ENCODE data around the gene MBOAT7. TPM values are rescaled to one million over a fixed set of nuclear protein-coding genes. Genes with fewer than 3 reads are reported as not detected.
A peak's percentile ranks its signal among the peaks of the same experiment; 100 is the strongest.

The MBOAT7 gene
- total RNA-seq, 1 experiment from 2014 or later, result 109 TPM

DNA sequence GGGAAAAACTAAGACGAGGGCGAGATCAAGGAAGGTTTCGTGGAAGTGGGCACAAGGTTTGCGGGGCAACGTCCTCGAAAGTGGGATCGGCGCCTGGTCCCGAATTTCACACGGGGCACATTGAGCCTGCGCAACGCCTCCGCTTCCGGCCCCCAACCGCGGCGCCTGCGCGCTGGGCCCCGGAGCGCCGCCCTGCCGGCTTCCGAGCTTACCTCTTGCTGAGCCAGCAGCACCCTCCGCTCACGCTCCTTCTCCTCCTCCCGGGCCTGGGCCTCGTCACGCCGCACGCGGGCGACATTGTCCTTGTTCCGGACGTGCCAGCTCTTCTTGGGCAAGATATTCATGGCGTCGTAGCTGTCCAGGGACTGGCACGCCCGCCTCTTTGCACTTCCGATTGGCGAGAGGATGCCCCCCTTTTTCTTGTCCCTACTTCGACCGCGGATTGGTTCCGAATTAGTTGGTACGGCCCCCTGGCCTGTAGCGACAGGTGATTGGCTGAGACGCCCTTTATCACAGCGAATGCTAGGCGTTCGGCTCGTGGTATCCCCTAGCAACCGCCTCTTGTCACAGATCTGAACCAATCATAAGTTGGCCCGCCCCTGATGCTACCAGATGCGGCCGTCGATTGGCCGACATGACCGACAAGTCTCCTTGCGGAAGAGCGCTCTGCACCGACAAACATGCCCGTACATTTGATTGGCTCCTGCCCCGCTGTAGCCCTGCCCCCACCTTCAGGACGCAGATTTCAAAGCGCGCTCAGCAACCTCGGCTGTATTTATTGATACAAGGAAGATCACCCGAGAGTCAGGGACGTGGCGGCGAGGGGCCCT is 29.8 kb downstream of the MBOAT7 start, which contains the start of gene LENG1 (continued):
- TF ChIP-seq, protein P1, sequence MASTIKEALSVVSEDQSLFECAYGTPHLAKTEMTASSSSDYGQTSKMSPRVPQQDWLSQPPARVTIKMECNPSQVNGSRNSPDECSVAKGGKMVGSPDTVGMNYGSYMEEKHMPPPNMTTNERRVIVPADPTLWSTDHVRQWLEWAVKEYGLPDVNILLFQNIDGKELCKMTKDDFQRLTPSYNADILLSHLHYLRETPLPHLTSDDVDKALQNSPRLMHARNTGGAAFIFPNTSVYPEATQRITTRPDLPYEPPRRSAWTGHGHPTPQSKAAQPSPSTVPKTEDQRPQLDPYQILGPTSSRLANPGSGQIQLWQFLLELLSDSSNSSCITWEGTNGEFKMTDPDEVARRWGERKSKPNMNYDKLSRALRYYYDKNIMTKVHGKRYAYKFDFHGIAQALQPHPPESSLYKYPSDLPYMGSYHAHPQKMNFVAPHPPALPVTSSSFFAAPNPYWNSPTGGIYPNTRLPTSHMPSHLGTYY (CRISPR knock-in tag; IDR thresholded peaks at IDR 0.05), result 0 out of 2 replicates have a peak, but pooled peaks have one; percentile 20
- TF ChIP-seq, protein P2, sequence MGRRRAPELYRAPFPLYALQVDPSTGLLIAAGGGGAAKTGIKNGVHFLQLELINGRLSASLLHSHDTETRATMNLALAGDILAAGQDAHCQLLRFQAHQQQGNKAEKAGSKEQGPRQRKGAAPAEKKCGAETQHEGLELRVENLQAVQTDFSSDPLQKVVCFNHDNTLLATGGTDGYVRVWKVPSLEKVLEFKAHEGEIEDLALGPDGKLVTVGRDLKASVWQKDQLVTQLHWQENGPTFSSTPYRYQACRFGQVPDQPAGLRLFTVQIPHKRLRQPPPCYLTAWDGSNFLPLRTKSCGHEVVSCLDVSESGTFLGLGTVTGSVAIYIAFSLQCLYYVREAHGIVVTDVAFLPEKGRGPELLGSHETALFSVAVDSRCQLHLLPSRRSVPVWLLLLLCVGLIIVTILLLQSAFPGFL (CRISPR knock-in tag; IDR thresholded peaks at IDR 0.05; ENCODE audit: borderline replicate concordance), result peak; percentile 31; the same call in 1 of the 2 replicates
- TF ChIP-seq TEAD1 (CRISPR knock-in tag; IDR thresholded peaks at IDR 0.05), result 0 out of 2 replicates have a peak, but pooled peaks have one; percentile 46
- TF ChIP-seq, protein P3, sequence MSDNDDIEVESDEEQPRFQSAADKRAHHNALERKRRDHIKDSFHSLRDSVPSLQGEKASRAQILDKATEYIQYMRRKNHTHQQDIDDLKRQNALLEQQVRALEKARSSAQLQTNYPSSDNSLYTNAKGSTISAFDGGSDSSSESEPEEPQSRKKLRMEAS (CRISPR knock-in tag; IDR thresholded peaks at IDR 0.05), result peak; percentile 84; the same call in 1 of the 2 replicates
- TF ChIP-seq, protein P4, sequence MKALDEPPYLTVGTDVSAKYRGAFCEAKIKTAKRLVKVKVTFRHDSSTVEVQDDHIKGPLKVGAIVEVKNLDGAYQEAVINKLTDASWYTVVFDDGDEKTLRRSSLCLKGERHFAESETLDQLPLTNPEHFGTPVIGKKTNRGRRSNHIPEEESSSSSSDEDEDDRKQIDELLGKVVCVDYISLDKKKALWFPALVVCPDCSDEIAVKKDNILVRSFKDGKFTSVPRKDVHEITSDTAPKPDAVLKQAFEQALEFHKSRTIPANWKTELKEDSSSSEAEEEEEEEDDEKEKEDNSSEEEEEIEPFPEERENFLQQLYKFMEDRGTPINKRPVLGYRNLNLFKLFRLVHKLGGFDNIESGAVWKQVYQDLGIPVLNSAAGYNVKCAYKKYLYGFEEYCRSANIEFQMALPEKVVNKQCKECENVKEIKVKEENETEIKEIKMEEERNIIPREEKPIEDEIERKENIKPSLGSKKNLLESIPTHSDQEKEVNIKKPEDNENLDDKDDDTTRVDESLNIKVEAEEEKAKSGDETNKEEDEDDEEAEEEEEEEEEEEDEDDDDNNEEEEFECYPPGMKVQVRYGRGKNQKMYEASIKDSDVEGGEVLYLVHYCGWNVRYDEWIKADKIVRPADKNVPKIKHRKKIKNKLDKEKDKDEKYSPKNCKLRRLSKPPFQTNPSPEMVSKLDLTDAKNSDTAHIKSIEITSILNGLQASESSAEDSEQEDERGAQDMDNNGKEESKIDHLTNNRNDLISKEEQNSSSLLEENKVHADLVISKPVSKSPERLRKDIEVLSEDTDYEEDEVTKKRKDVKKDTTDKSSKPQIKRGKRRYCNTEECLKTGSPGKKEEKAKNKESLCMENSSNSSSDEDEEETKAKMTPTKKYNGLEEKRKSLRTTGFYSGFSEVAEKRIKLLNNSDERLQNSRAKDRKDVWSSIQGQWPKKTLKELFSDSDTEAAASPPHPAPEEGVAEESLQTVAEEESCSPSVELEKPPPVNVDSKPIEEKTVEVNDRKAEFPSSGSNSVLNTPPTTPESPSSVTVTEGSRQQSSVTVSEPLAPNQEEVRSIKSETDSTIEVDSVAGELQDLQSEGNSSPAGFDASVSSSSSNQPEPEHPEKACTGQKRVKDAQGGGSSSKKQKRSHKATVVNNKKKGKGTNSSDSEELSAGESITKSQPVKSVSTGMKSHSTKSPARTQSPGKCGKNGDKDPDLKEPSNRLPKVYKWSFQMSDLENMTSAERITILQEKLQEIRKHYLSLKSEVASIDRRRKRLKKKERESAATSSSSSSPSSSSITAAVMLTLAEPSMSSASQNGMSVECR (CRISPR knock-in tag; IDR thresholded peaks at IDR 0.05; ENCODE audit: borderline replicate concordance), result peak; percentile 55; the same call in 1 of the 2 replicates

DNA sequence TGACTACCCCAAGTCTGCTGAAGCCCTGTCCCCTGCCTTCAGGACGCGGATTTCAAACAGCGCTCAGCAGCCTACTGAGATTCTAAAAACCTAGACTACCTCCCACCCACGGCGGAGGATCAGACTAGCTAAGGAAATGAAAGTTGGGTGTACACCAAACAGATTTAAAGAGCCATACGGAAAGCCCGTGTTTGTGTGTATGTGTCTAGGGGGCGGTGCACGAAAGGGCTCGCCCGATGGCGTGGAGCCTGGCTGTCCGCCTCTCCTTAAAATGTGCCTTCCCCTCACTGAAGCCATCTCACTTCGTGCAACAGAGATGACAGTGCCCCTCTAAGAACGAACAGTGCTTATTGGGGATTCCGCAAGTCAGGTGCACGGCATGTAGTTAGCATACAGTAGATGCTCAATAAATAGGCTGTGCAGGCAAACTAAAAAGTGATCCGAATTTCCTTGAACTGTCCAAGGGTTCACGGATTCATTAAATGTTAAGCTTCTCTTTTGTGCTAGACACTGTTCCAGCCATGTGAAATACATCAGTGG is 30.5 kb downstream of the MBOAT7 start:
- peaks cover 27% of the 10 kb centered on the region for H3K36me3 Mint-ChIP-seq
- TF ChIP-seq NFYB (CRISPR knock-in tag; conservative IDR thresholded peaks at IDR 0.05; ENCODE audit: low read depth), result no peak
- no peak for TF ChIP-seq NR2C2 (CRISPR knock-in tag; IDR thresholded peaks at IDR 0.05)
- TF ChIP-seq, protein P2 (CRISPR knock-in tag; IDR thresholded peaks at IDR 0.05; ENCODE audit: borderline replicate concordance), result no peak
- no peak for TF ChIP-seq ZNF396 (CRISPR knock-in tag; IDR thresholded peaks at IDR 0.05; ENCODE audit: borderline replicate concordance)
- TF ChIP-seq JUN (CRISPR knock-in tag; IDR thresholded peaks at IDR 0.05), result no peak
- no peak for TF ChIP-seq ZNF416 (CRISPR knock-in tag; IDR thresholded peaks at IDR 0.05)
- TF ChIP-seq NFATC4 (CRISPR knock-in tag; IDR thresholded peaks at IDR 0.05), result no peak
- TF ChIP-seq SMAD3 (CRISPR knock-in tag; IDR thresholded peaks at IDR 0.05; ENCODE audit: borderline replicate concordance), result no peak
- peak overlapping the region; percentile 94 for H3K27ac Mint-ChIP-seq
- ATAC-seq, result no peak
- ChIA-PET CTCF (interaction anchor here (0.8 to 1.9 kb wide), 6 partner anchors 14 to 246 kb away, joined by 3 to 6 read pairs (median 5); partner anchors contain the start of gene MBOAT7), POLR2A (interaction anchor here (1.0 to 2.2 kb wide), 4 partner anchors 9 to 251 kb away, joined by 3 to 10 read pairs (median 3); partner anchors contain the start of gene CNOT3)
- peaks cover 30% of the 10 kb centered on the region for H3K4me1 Mint-ChIP-seq
- peaks cover 17% of the 10 kb centered on the region for H3K27me3 Mint-ChIP-seq (ENCODE audit: low read depth)
- H3K4me3 Mint-ChIP-seq, result peak overlapping the region; percentile 100
- H3K9me3 Mint-ChIP-seq, result no peaks in the 10 kb centered on the region
- no peak for DNase-seq (ENCODE audit: low spot score)

Data from WTC11 (cell line).